Measurements from ENCODE around the gene POLQ. TPM values are rescaled to one million over a fixed set of nuclear protein-coding genes. Genes with fewer than 3 reads are reported as not detected.

The POLQ gene
- total and polyA plus RNA-seq, 2 donors (not counting 3 experiments of a cell fraction or from before 2014, with no cell fraction given), result 1.8 to 10.8 TPM

- Histone ChIP-seq H3K9me3 (replicated peaks; ENCODE audit: control insufficient read depth, insufficient read depth, low read length) (no peaks in the 10 kb centered on the region), H2AFZ (ENCODE audit: low read depth, low read length) (no peak overlapping the region), H3K79me2 (ENCODE audit: control insufficient read depth, insufficient read depth, low read length) (peaks cover under 1% of the 10 kb centered on the region), H3K4me2 (ENCODE audit: insufficient read depth, low read length) (no peak overlapping the region), H3K9me1 (replicated peaks; ENCODE audit: control insufficient read depth, extremely low read depth, insufficient read depth, low read length) (no peaks in the 10 kb centered on the region), H3K36me3 (ENCODE audit: control insufficient read depth in 2 of 2, extremely low read depth in 1 of 2, insufficient read depth in 2 of 2, low read length in 2 of 2) (no peaks in the 10 kb centered on the region), H3K9ac (replicated peaks; ENCODE audit: extremely low read depth, insufficient read depth, low read length) (no peak overlapping the region), H3K27me3 (ENCODE audit: control insufficient read depth in 2 of 2, insufficient read depth in 2 of 2, low read length in 2 of 2) (no peaks in the 10 kb centered on the region), H3K4me1 (ENCODE audit: control insufficient read depth, extremely low read depth, insufficient read depth, low read length) (no peaks in the 10 kb centered on the region), H4K20me1 (replicated peaks; ENCODE audit: control insufficient read depth, extremely low read depth, insufficient read depth, low read length) (no peaks in the 10 kb centered on the region), H3K4me3 (replicated peaks in 1 of 3; ENCODE audit: insufficient read depth in 1 of 3, low read depth in 1 of 3, low read length in 3 of 3) (no peak overlapping the region), H3K27ac (ENCODE audit: insufficient read depth, low read depth, low read length) (no peak overlapping the region)
- dilution Hi-C loops (cut with MboI; ENCODE audit: extremely low pct_ligation_motif_present, low sequenced_read_pairs) (no loop called here), intact Hi-C loops (cut with micrococcal nuclease) (no loop called here)
- POLR2A ChIA-PET, result no interaction called here
- no TSS peak for BruUV-seq (replicated peaks)
- TF ChIP-seq, protein P1, sequence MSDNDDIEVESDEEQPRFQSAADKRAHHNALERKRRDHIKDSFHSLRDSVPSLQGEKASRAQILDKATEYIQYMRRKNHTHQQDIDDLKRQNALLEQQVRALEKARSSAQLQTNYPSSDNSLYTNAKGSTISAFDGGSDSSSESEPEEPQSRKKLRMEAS (IDR thresholded peaks at IDR 0.05; ENCODE audit: insufficient read depth, insufficient read length), result no peak
- no peak for TF ChIP-seq CTCF (IDR thresholded peaks at IDR 0.05; ENCODE audit: extremely low read depth in 1 of 2, insufficient read depth in 1 of 2, low read depth in 1 of 2, low read length in 2 of 2)
- DNase-seq (ENCODE audit: low read depth, low spot score) (no peak), FAIRE-seq (no peak)
- CTCF ChIA-PET, result no interaction called here
Observed at GRCh38 chr3:121520510-121520909, 25.3 kb downstream of the POLQ start.

- Histone ChIP-seq H3K9me1 (replicated peaks; ENCODE audit: control insufficient read depth, extremely low read depth, insufficient read depth, low read length) (no peaks in the 10 kb centered on the region), H3K9me3 (replicated peaks; ENCODE audit: control insufficient read depth, insufficient read depth, low read length) (no peaks in the 10 kb centered on the region), H3K27me3 (ENCODE audit: control insufficient read depth in 2 of 2, insufficient read depth in 2 of 2, low read length in 2 of 2) (no peaks in the 10 kb centered on the region), H3K4me3 (replicated peaks in 1 of 3; ENCODE audit: insufficient read depth in 1 of 3, low read depth in 1 of 3, low read length in 3 of 3) (no peak overlapping the region), H3K4me2 (ENCODE audit: insufficient read depth, low read length) (no peak overlapping the region), H2AFZ (ENCODE audit: low read depth, low read length) (no peak overlapping the region), H3K27ac (ENCODE audit: insufficient read depth, low read depth, low read length) (no peak overlapping the region), H3K9ac (replicated peaks; ENCODE audit: extremely low read depth, insufficient read depth, low read length) (no peak overlapping the region), H4K20me1 (replicated peaks; ENCODE audit: control insufficient read depth, extremely low read depth, insufficient read depth, low read length) (no peaks in the 10 kb centered on the region), H3K4me1 (ENCODE audit: control insufficient read depth, extremely low read depth, insufficient read depth, low read length) (no peaks in the 10 kb centered on the region), H3K79me2 (ENCODE audit: control insufficient read depth, insufficient read depth, low read length) (peaks cover 9% of the 10 kb centered on the region), H3K36me3 (ENCODE audit: control insufficient read depth in 2 of 2, extremely low read depth in 1 of 2, insufficient read depth in 2 of 2, low read length in 2 of 2) (no peaks in the 10 kb centered on the region)
- FAIRE-seq (peak; percentile 67), DNase-seq (ENCODE audit: low read depth, low spot score) (peak; percentile 4)
- BruUV-seq (replicated peaks), result no TSS peak
- intact Hi-C loops (cut with micrococcal nuclease), result no loop called here
- POLR2A ChIA-PET, result no interaction called here
- CTCF ChIA-PET, result no interaction called here
- TF ChIP-seq POLR2A (IDR thresholded peaks at IDR 0.05; ENCODE audit: low read depth, low read length) (no peak), GATA2 (IDR thresholded peaks at IDR 0.05; ENCODE audit: insufficient read depth, insufficient read length, low read depth, low read length) (no peak), JUN (IDR thresholded peaks at IDR 0.05; ENCODE audit: borderline replicate concordance, insufficient read depth, insufficient read length, low read depth) (no peak), EZH2 (IDR thresholded peaks at IDR 0.05; ENCODE audit: borderline replicate concordance, low read depth, low read length, severe bottlenecking) (no peak), CTCF (IDR thresholded peaks at IDR 0.05; ENCODE audit: extremely low read depth in 1 of 2, insufficient read depth in 1 of 2, low read depth in 1 of 2, low read length in 2 of 2) (no peak), MYC (IDR thresholded peaks at IDR 0.05; ENCODE audit: low read depth, low read length) (no peak), FOS (IDR thresholded peaks at IDR 0.05; ENCODE audit: borderline replicate concordance, insufficient read depth, low read length) (no peak), POLR2AphosphoS5 (IDR thresholded peaks at IDR 0.05; ENCODE audit: insufficient read depth, low read depth, low read length) (no peak)
- TF ChIP-seq, protein P1 (IDR thresholded peaks at IDR 0.05; ENCODE audit: insufficient read depth, insufficient read length), result no peak
- dilution Hi-C loops (cut with MboI; ENCODE audit: extremely low pct_ligation_motif_present, low sequenced_read_pairs), result no loop called here
Observed at GRCh38 chr3:121517953-121518655, 27.7 kb downstream of the POLQ start.

Measured in endothelial cell of umbilical vein (primary cell).